Stimulated activated CD8-positive, alpha-beta memory T cell treated with anti-CD3 and anti-CD28 coated beads, Interleukin-7, amount 100 ng/mL, for 48 hours (primary cell): ENCODE measurements around the gene MAGEA11.
"Not testable (repeated sequence)": the region's sequence is repeated elsewhere in the genome, so short reads cannot be mapped to it uniquely, and the experiment has no call there.

Experiments
- DNase-seq, 2 donors: peaks; one replicate each; pipeline ENCODE4 v3.0.0-alpha.2; 2020; ENCODE audit warnings: low read depth in 1 of 2; ENCODE audit errors: extremely low read depth in 1 of 2

MAGEA11 gene, protein sequence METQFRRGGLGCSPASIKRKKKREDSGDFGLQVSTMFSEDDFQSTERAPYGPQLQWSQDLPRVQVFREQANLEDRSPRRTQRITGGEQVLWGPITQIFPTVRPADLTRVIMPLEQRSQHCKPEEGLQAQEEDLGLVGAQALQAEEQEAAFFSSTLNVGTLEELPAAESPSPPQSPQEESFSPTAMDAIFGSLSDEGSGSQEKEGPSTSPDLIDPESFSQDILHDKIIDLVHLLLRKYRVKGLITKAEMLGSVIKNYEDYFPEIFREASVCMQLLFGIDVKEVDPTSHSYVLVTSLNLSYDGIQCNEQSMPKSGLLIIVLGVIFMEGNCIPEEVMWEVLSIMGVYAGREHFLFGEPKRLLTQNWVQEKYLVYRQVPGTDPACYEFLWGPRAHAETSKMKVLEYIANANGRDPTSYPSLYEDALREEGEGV

DNA sequence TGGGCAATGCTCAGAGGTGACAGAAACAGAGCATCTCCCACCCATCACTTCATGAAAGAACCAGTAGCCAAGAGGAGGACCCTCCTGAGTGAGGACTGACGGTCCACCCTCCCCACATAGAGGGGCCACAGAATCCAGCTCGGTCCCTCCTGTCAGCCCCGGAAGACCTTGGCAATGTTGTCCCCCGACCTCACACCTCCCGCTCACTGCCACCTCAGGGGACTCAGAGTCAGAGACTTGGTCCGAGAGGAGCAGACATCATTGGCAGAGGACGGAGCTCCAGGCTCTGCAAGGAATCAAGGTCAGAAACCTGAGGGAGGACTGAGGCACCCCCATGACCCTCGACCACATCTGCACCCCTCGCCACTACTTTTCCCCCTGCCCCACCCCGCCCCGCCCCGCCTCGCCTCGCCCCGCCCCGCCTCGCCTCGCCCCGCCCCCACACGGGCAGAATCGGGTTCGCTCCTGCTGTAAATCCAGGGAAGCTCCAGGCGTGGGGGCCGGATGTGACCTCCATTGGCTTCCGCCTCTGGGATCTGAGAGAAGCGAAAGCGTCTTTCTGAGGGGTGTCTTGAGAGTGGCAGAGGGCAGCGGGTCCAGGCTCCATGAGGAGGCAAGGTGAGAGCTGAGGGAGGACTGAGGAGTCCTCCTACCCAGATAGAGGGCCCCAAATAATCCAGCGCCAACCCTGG lies at the start of gene MAGEA11:
Gene MAGEA11 (plus strand): TSS at position 516 of the 692 bp plus-strand sequence. CDS start 1,100 bp downstream, outside the sequence.
- DNase-seq = no peak

DNA sequence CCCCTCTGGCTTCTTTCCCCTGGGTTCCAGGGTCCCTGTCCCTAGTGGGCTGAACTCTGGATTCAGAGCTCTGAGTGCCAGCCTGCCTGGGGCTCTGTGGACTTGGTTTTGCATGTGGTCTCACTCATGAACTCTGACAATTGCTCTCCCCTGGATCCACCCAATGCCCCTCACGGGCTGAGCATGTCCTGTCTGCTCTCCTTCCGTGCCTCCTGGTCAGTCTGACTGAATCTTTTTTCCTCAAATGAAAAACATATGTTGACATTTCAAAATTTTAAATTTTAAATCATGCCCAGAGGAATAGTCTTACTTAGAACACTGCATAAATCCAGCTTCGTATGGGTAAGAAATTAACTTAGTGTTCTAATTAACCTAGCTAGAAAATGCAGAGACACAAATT lies 36.8 kb upstream of the MAGEA11 start:
- not testable (repeated sequence) for DNase-seq

DNA sequence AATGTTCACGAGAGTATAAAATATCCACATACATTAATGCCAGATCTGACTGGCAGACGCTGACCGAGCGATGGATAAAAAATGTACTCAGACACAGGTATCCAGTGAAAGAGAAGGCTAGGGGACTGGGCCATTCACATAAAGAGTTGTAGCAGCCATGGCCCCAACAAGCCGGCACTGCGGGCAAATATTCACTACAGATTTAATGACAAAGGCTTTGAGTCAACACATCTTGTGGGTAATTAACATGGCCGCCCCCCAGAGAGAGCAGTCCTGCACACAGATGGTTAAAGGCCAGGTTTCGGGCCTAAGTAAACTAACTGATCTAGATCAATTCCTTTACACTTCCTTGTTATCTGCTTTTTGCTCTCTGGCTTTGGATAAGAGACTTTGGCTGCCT lies 36.3 kb upstream of the MAGEA11 start:
- DNase-seq = not testable (repeated sequence)

DNA sequence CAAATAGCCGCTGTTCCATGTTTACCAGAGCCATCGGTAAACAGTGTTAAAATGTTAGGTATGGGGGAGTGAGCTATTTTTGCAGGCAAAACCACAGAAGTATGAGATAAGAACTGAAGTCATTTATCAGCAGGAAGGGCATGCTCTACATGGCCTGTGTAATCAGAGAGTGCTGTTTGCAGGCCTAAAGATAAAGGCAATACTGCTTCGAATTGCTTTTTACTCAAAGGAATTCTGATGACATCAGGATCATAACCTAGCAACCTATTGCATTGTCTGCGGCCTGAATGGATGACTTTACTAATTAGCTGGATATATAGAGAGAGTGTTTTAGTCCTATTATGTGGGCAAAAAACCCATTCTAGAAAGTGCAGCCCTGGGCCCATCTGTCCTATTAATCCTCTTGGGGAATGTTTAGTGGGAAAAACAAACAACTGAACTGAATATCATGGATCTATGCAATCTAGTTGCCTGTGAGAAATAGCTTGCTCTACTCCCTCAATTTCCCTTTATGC lies 32.6 kb upstream of the MAGEA11 start:
- not testable (repeated sequence) for DNase-seq

DNA sequence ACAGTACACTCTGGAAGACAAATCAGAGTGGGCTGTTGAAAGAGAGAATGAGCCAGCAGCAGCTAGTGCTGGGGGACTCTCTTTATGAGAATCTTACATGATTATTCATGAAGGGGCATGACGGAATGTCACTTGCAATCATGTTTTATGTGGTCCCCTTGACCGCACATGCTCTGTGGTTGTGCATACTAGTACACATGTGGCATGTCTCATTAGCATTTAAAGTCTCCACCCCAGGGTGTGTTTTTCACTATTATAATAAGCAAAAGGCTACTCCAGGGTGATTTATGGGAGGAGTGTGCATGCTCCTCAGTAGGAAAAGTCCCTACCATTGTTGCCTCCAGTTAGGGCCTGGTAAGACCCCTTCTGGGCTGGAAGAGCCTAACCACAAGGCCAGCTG lies 30.7 kb upstream of the MAGEA11 start:
- DNase-seq = no peak

DNA sequence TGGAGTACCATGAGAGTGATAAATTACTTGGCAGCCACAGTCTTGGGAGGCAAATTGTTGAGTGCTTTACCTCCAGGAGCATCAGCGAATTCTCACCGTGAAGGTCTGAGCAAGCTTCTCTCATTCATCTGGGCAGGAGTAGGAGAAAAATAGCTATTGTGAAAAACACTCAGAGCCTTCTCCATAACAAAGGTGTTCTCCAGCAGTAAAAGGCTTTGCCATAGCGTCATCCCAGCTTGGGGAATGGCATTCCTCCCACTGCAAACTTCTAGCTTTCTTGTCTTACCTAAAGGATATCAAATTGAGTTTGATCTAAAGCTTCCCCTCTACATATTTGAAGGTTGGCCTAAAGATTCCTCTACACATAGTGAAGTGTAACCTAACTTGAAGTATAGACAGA lies 29.8 kb upstream of the MAGEA11 start:
- DNase-seq = no peak

DNA sequence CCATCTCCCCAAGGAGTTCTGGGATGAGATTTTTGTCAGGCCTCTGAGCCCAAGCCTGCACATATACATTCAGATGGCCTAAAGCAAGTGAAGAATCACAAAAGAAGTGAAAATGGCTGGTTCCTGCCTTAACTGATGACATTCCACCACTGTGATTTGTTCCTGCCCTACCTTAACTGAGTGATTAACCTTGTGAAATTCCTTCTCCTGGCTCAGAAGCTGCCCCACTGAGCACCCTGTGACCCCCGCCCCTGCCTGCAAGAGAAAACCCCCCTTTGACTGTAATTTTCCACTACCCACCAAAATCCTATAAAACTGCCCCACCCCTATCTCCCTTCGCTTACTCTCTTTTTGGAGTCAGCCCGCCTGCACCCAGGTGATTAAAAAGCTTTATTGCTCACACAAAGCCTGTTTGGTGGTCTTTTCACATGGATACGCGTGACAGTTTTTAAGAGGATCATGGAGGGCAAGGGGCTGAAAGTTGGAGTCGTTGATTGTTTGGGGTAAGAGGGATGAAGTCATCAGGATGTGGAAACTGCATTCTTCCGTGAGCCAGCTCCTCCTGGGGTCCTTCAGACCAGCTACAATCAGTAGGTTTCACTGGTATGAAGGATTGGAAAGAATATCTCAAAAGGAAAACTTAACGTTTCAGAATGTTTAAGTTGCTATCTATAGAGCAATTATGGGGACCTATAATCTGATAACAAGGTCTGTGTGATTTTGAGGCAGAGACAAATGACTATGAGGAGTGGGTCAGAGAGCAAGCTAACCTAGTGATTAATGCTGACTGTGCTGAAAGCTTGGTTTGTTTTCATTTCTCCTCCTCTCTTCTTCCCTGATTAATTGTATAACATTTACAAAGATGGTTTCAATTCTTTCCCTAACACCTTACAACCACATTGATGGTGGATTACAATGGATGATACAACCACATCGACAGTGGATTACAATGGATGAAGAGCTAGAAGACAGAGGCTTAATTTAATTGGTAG lies 28.6 kb upstream of the MAGEA11 start:
- no peak for DNase-seq

DNA sequence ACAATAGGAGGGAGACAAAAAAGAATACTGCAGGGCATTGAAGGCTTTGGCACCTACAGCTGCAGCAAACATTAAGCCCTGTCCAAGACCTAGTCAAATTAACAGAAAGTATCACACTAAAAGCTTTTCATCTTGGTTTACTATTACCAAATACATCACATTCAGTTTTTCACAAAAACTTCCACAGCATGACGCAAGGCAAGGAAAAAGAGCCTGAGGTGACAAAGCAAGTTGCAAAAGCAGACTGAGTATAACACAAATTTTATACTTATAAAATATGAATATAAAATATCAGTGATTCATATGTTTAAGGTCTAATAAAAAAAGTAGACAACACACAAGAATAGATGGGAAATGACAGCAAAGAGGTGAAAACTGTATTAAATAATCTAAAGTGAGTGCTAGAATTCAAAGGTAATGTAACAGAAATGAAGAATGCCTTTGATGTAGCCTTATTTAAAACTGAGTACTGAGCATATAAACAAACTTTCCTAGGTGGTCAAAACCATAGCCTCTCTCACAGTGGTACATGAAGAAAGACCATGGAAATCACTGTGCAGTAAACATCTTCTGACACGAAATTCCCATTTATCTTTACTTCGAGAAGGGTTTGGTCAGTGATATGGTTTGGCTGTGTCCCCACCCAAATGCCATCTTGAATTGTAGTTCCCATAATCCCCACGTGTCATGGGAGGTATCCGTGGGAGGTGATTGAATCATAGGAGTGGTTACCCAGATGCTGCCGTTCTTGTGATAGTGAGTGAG lies 27.7 kb upstream of the MAGEA11 start:
- no peak for DNase-seq

DNA sequence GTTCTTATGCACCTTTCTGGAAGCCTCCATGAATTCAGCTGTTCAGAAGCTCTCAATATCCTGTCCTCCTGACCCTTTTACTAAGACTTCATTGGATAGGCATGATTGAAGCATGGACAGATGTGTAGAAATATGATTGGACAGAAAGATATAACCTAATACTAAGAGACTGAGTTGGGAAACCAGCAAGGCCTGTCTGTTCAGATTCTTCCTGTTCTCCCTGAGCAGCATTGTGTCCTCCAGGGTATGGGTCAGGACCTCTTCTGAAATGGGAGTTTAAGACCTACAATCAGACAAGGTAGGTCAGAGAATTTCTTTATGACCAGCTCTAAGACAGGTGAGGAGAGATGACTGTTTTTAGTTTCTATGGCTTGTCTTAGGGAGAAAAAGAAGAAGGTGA lies 23.9 kb upstream of the MAGEA11 start:
- no peak for DNase-seq

DNA sequence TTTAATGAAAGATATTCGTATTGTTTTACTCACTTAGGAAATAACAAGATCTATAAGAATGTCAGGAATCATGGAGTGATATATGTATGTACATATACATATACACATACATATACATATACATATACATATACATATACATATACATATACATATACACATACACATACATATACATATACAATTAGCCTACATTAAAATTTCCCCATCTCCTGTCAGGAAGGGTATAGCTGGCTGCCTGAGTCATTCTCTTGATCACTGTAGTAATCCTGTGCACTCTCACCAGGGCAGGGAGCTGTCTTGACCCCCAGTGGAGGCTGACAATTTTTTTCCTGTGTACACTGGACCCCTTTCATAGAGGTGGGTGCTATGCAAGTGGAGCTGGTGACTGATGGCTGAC lies 23.3 kb upstream of the MAGEA11 start:
- no peak for DNase-seq

DNA sequence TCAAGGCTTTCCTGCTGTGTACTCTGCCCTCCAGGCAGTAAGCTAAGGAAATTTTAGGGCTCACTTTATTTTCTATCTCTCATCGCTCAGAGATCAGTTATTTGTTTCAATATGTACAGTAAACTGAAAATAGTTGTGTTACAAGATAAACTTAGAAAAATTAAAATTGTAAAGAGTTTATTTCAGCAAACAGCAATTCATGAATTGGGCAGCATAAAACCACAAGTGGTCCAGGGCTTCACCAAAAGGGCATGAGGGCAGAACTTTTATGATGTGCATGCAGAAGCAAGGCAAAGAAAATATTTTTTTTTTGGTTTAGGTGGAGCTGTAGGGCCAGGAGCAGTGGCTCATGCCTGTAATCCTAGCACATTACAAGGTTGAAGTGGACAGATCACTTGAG lies 20.1 kb upstream of the MAGEA11 start:
- no peak for DNase-seq

DNA sequence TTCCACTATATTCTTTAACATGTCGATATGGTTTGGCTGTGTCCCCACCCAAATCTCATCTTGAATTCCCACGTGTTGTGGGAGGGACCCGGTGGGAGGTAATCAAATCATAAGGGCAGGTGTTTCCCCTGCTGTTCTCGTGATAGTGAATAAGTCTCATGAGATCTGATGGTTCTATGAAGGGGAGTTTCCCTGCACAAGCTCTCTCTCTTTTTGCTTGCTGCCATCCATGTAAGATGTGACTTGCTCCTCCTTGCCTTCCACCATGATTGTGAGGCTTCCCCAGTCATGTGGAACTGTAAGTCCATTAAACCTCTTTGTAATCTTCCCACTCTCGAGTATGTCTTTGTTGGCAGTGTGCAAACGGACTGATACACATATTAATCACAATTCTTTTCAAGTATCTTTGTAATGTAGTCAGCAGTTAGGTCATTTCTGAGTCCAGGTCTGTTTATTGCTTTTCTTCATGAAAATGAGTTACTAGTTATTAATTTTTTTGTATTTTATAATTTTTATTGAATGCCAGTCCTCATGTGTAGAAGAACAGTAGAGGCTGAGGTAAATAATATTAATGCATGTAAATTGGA lies 19.1 kb upstream of the MAGEA11 start:
- DNase-seq = not testable (repeated sequence)

DNA sequence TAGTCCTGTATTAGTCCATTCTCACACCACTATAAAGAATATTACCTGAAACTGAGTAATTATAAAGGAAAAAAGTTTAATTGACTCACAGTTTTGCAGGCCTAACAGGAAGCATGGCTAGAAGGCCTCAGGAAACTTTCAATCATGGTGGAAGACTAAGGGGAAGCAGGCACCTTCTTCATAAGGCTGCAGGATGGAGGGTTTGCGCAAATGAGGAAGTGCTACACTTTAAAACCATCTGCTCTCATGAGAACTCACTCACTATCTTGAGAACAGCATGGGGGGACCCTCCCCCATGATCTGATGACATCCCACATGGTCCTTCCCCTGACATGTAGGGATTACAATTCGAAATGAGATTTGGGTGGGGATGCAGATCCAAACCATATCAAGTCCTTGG lies 12.1 kb upstream of the MAGEA11 start:
- DNase-seq = no peak

DNA sequence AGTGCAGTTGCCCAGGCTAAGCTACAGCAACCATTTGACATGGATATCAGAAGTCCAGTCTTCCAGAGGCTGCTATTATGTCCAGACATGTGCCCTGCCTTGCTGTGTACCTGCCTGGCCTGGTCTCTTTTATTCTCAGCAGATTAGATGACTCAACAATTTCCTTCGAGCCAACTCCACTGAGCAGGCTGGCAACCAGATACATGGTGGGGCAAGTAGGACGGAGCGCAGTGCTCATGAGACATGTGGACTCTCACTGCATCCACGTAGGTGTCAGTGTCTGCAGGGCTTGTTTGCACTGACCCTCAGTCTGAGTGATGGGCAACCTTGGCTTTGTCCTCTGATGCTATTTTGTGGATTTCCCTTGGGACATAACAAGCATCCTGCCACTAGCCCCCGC lies 7.2 kb upstream of the MAGEA11 start:
- no peak for DNase-seq

DNA sequence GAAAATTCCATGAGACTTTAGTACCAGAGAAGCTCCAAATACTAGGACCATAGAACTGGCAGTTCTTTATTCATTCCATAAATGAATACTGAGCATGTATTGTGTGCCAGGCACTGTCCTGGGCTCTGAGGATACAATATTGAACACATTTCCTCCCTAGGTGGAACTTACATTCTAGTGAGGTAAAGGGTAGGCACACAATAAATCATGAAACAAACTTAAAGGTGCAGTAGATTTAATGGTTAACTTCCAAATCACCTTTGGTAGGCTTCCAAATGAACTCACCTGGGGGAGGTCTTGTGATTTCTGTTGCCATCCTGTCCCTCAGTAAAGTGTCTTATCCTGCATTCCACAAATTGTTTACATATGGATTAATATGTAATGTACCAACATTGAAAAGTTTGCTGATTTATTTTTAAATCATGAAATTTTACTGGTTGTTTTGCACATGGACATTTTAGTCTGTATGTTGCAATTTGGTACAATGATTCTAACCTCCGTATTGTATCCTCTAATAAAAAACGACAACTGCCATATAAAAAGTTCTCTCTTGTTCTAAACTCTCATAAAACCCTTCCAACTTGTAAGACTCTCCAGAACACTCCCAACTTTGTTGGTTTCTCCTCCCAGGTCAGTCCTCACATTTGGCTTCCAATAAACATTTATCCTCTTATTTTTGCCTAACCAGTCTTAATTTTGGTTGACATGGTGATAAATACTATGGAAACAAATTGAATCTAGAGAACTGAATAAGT lies 4.5 kb upstream of the MAGEA11 start:
- no peak for DNase-seq

DNA sequence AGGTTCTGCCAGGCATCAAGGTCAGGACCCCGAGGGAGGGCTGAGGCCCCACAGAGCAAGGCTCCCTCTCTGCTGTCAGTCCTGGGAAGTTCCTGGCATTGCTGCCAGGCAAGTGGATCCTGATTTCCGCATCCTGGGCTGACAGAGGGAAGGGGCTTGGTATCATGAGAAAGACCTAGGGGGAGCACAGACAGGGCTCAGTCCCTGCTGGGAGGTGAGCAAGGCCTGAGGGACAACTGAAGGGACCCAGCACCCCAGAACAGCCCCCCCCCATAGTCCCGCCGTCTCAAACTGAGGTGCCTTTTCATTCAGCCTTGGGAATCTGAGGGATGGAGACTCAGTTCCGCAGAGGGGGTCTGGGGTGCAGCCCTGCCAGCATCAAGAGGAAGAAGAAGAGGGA lies 971 bp downstream of the MAGEA11 start:
- DNase-seq = no peak

DNA sequence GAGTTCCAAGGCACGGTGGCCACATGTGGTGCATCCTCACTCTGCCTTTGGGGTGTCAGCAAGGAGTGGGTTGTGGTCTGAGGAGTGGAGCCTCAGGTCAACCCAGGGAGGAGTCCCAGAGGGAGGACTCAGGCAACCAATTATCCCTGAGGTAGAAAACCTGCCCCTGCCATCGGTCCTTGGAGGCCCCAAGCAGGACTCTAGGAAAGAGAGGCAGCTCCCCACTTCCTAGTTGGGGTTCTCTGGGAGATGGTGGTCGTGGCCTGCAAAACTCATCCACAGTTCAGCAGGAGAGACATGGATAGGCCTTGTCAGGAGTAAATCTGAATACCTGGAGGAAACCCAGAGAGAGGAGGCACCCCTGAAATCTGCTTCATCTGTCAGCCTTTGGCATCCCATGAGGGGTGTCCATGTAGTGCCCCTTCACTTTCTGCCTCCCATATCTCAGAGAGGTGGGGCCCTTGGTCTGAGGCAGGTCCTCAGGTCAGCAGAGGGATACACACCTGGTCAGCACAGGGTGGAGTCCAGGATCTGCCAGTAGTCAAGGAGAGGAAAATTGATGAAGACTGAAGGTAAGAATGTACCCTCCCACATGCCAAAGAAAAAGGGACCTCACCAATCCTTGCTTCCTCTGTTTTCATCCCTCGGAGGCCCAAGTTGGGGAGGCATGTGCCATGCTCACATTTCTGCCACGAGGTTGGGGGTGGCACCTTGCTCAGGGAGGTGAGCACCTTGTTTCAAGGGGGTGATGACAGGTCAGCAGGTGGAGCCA lies 1.6 kb downstream of the MAGEA11 start:
- DNase-seq = no peak

DNA sequence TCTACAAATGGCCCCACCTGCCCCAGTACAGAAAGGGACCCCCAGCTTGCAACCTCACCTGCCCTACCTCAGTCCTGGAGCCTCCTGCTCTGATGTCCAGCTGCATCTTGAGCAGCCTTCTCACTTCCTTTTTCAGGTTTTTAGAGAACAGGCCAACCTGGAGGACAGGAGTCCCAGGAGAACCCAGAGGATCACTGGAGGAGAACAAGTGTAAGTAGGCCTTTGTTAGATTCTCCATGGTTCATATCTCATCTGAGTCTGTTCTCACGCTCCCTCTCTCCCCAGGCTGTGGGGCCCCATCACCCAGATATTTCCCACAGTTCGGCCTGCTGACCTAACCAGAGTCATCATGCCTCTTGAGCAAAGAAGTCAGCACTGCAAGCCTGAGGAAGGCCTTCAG lies 3.6 kb downstream of the MAGEA11 start:
- no peak for DNase-seq
